Progenitor cell of endocrine pancreas (in vitro differentiated cells): Measurements from ENCODE around the gene LRIT1. TPM values are rescaled to one million over a fixed set of nuclear protein-coding genes. Genes with fewer than 3 reads are reported as not detected.

Source experiments
- DNase-seq: peaks from one replicate; pipeline ENCODE4 v3.0.0; 2021; ENCODE audit warnings: low spot score; ENCODE audit not compliant: unreplicated experiment
- H3K27ac Mint-ChIP-seq: 2 replicates; pipeline ENCODE4 v1.8.0; 2021; ENCODE audit warnings: mild to moderate bottlenecking, moderate library complexity, mixed read lengths
- H3K27me3 Mint-ChIP-seq: 2 replicates; pipeline ENCODE4 v1.8.0; 2021; ENCODE audit warnings: mixed read lengths
- H3K36me3 Mint-ChIP-seq: 2 replicates; pipeline ENCODE4 v1.8.0; 2022; ENCODE audit warnings: mixed read lengths; ENCODE audit not compliant: insufficient read depth
- H3K4me1 Mint-ChIP-seq: 2 replicates; pipeline ENCODE4 v1.8.0; 2021; ENCODE audit warnings: low read depth, mixed read lengths
- H3K4me3 Mint-ChIP-seq: 2 replicates; pipeline ENCODE4 v1.8.0; 2021; ENCODE audit warnings: low read depth, mild to moderate bottlenecking, moderate library complexity, mixed read lengths
- H3K9me3 Mint-ChIP-seq: 2 replicates; pipeline ENCODE4 v1.8.0; 2021; ENCODE audit warnings: low read depth, mixed read lengths
- CTCF ChIP-seq: fragments of 200-600 bp; sonication (generic); IDR thresholded peaks from one replicate; pipeline ENCODE4 v1.5.0; 2021; ENCODE audit warnings: antibody characterized with exemption, mild to moderate bottlenecking; ENCODE audit not compliant: unreplicated experiment
- total RNA-seq: library from RNA; stranded (reverse); gene quantifications from 2 replicates; pipeline ENCODE4 v1.2.1, GENCODE V29; 2021

LRIT1 gene
- total RNA-seq, 1 donor from 2014 or later, result not detected

GRCh38 chr10:84270708-84271107 is 29.4 kb upstream of the LRIT1 start:
- Mint-ChIP-seq H3K9me3 (no peaks in the 10 kb centered on the region), H3K4me3 (no peak overlapping the region), H3K27me3 (peaks cover 3% of the 10 kb centered on the region), H3K27ac (peak overlapping the region; percentile 88), H3K36me3 (no peaks in the 10 kb centered on the region), H3K4me1 (peaks cover 12% of the 10 kb centered on the region)
- TF ChIP-seq CTCF, result no peak
- no peak for DNase-seq

- peaks cover 3% of the 10 kb centered on the region for H3K27me3 Mint-ChIP-seq
- H3K4me3 Mint-ChIP-seq, result no peak overlapping the region
- TF ChIP-seq CTCF, result no peak
- peaks cover 12% of the 10 kb centered on the region for H3K4me1 Mint-ChIP-seq
- H3K27ac Mint-ChIP-seq, result no peak overlapping the region
- no peaks in the 10 kb centered on the region for H3K36me3 Mint-ChIP-seq
- DNase-seq, result no peak
- H3K9me3 Mint-ChIP-seq, result no peaks in the 10 kb centered on the region
Measured at GRCh38 chr10:84269773-84270172, 28.4 kb upstream of the LRIT1 start.

GRCh38 chr10:84269162-84269561 is 27.8 kb upstream of the LRIT1 start:
- peaks cover 6% of the 10 kb centered on the region for H3K27me3 Mint-ChIP-seq
- no peak overlapping the region for H3K4me3 Mint-ChIP-seq
- H3K27ac Mint-ChIP-seq, result no peak overlapping the region
- no peaks in the 10 kb centered on the region for H3K9me3 Mint-ChIP-seq
- no peak for DNase-seq
- H3K4me1 Mint-ChIP-seq, result peaks cover 12% of the 10 kb centered on the region
- TF ChIP-seq CTCF, result no peak
- H3K36me3 Mint-ChIP-seq, result no peaks in the 10 kb centered on the region

GRCh38 chr10:84267503-84268126 is 26.3 kb upstream of the LRIT1 start:
- no peak for DNase-seq
- Mint-ChIP-seq H3K9me3 (no peaks in the 10 kb centered on the region), H3K4me3 (no peak overlapping the region), H3K36me3 (no peaks in the 10 kb centered on the region), H3K4me1 (peaks cover 12% of the 10 kb centered on the region), H3K27ac (no peak overlapping the region), H3K27me3 (peaks cover 16% of the 10 kb centered on the region)
- TF ChIP-seq CTCF, result peak; percentile 64

- no peak overlapping the region for H3K27ac Mint-ChIP-seq
- TF ChIP-seq CTCF, result no peak
- DNase-seq, result no peak
- peaks cover 8% of the 10 kb centered on the region for H3K4me1 Mint-ChIP-seq
- no peaks in the 10 kb centered on the region for H3K36me3 Mint-ChIP-seq
- H3K4me3 Mint-ChIP-seq, result no peak overlapping the region
- H3K9me3 Mint-ChIP-seq, result no peaks in the 10 kb centered on the region
- peaks cover 26% of the 10 kb centered on the region for H3K27me3 Mint-ChIP-seq
Measured at GRCh38 chr10:84265418-84265817, 24.1 kb upstream of the LRIT1 start.
